SU-DHL-6 (cell line): ENCODE results near the gene SLC7A11.

ENCODE experiments used
- EZH2phosphoT487 ChIP-seq: fragments of 200-600 bp; sonication (generic), shearing (Covaris generic); conservative IDR thresholded peaks from 2 replicates; pipeline ENCODE4 v1.6.1; 2018; ENCODE audit warnings: mild to moderate bottlenecking, antibody characterized with exemption, low read length, moderate library complexity, mixed read lengths
- TF ChIP-seq, protein P1 (sequence below): fragments of 200-600 bp; sonication (generic); IDR thresholded peaks from one replicate; pipeline ENCODE4 v1.5.1; 2017; ENCODE audit warnings: antibody characterized with exemption, mild to moderate bottlenecking, low read length, moderate library complexity; ENCODE audit not compliant: insufficient read depth, poor library complexity, severe bottlenecking

DNA sequence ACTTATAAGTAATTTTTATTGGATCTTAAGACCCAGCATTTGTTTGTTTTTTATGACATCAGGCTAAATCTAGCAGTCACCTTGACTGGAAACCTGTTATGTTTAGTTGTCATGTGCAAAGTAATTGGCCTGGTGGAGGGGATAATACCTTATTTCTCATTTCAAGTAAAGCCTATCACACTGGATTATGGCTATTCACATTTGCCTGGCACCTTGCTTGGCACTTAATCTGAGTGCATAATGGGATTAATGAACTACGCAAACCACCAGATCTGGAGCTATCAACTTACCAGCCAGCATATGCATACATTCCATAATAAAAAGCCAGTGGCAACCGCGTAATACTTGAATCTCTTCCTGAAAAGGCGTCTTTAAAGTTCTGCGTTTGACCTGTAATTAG, 23.2 kb downstream of the SLC7A11 start:
- TF ChIP-seq, protein P1, sequence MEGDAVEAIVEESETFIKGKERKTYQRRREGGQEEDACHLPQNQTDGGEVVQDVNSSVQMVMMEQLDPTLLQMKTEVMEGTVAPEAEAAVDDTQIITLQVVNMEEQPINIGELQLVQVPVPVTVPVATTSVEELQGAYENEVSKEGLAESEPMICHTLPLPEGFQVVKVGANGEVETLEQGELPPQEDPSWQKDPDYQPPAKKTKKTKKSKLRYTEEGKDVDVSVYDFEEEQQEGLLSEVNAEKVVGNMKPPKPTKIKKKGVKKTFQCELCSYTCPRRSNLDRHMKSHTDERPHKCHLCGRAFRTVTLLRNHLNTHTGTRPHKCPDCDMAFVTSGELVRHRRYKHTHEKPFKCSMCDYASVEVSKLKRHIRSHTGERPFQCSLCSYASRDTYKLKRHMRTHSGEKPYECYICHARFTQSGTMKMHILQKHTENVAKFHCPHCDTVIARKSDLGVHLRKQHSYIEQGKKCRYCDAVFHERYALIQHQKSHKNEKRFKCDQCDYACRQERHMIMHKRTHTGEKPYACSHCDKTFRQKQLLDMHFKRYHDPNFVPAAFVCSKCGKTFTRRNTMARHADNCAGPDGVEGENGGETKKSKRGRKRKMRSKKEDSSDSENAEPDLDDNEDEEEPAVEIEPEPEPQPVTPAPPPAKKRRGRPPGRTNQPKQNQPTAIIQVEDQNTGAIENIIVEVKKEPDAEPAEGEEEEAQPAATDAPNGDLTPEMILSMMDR: no peak
- no peak for TF ChIP-seq EZH2phosphoT487
